ENCODE measurements around the gene GABRB1. TPM values are rescaled to one million over a fixed set of nuclear protein-coding genes. Genes with fewer than 3 reads are reported as not detected.

The GABRB1 gene
- total and polyA plus RNA-seq, 2 of the 8 experiments (the other 6 are each of a cell fraction or from before 2014, with no cell fraction given) = 0.22 to 0.38 TPM

DNA sequence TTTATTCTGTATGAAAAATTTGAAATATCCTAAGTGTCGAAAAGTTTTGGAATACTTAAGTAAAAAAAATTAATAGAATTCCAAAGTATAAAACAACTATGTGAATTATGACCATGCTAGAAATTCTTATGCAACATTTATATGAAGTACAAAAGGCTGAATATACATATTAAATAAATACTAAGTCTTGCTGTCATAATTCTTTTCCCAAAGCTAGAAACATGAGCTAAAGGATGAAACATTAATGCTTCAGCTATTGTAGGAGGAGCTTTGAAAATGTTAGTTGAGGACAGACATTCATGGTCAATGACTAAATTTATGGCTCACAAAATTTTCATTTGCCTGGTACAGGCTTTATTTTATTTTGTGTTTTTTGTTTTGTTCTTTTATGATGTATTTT, 207.3 kb downstream of the GABRB1 start:
- no peaks in the 10 kb centered on the region for H3K9me3 ChIP-seq (ENCODE audit: insufficient read depth in 2 of 2, low read depth in 1 of 2, low read length in 1 of 2)
- FAIRE-seq (no peak), DNase-seq (ENCODE audit: low read depth in 1 of 2, low spot score in 2 of 2) (no peak)
- no peaks in the 10 kb centered on the region for H3K23me2 ChIP-seq (ENCODE audit: low read depth, low read length)
- H2BK120ac ChIP-seq (replicated peaks; ENCODE audit: low read depth, low read length) = no peak overlapping the region
- H2BK5ac ChIP-seq (ENCODE audit: low read depth, low read length) = no peak overlapping the region
- no peak overlapping the region for H3K4ac ChIP-seq (replicated peaks; ENCODE audit: insufficient read length, low read depth, low read length)
- no peak overlapping the region for H3K14ac ChIP-seq (ENCODE audit: insufficient read length)
- no peak overlapping the region for H3K4me3 ChIP-seq (ENCODE audit: extremely low read depth in 1 of 4, insufficient read depth in 2 of 4, low read depth in 3 of 4, low read length in 4 of 4)
- no peak overlapping the region for H3K18ac ChIP-seq (ENCODE audit: extremely low read depth, low read length)
- no peak overlapping the region for H4K91ac ChIP-seq (replicated peaks; ENCODE audit: insufficient read length, low read length)
- H4K8ac ChIP-seq (ENCODE audit: extremely low read depth, insufficient read depth, low read length) = no peak overlapping the region
- no peaks in the 10 kb centered on the region for H4K20me1 ChIP-seq (replicated peaks in 1 of 2; ENCODE audit: control insufficient read depth in 1 of 2, insufficient read depth in 2 of 2, low read length in 2 of 2)
- no peaks in the 10 kb centered on the region for H3K79me1 ChIP-seq (ENCODE audit: low read depth, low read length)
- WGBS, 2 experiments (ENCODE audit: extremely low coverage in 1 of 2, insufficient coverage in 1 of 2, insufficient read length in 1 of 2, insufficient replicate concordance in 2 of 2, low coverage in 1 of 2, low lambda C conversion rate in 2 of 2, missing lambda C conversion rate in 1 of 2) = 96% methylated on average over 1 of the region's 1 CpG; no CpG with 5 or more reads in 1 of the 2 experiments
- H3K4me1 ChIP-seq (replicated peaks in 1 of 4; ENCODE audit: control insufficient read depth in 3 of 4, insufficient read depth in 4 of 4, low read length in 3 of 4) = no peaks in the 10 kb centered on the region
- H2AFZ ChIP-seq (ENCODE audit: low read length) = no peak overlapping the region
- no peak overlapping the region for H2BK15ac ChIP-seq (ENCODE audit: low read length)
- no peak overlapping the region for H2BK12ac ChIP-seq (ENCODE audit: low read depth, low read length)
- no peaks in the 10 kb centered on the region for H3K27me3 ChIP-seq (replicated peaks in 1 of 4; ENCODE audit: control insufficient read depth in 3 of 4, extremely low read depth in 1 of 4, insufficient read depth in 3 of 4, low read length in 3 of 4)
- no peak overlapping the region for H3K9ac ChIP-seq (replicated peaks in 1 of 4; ENCODE audit: extremely low read depth in 1 of 4, low read depth in 3 of 4, low read length in 3 of 4)
- POLR2A ChIA-PET (ENCODE audit: partially characterized antibody) = no interaction called here
- TF ChIP-seq CBX8 (IDR thresholded peaks at IDR 0.05; ENCODE audit: borderline replicate concordance, low read depth, low read length) = no peak
- no peak for TF ChIP-seq RAD21 (IDR thresholded peaks at IDR 0.05 in 1 of 2, conservative IDR thresholded peaks at IDR 0.05 in 1 of 2; ENCODE audit: low read depth in 2 of 2, low read length in 2 of 2)
- TF ChIP-seq SP4 (IDR thresholded peaks at IDR 0.05; ENCODE audit: low read length) = no peak
- TF ChIP-seq TAF1 (IDR thresholded peaks at IDR 0.05; ENCODE audit: low read depth, low read length) = no peak
- no peak for TF ChIP-seq GTF2F1 (IDR thresholded peaks at IDR 0.05; ENCODE audit: borderline replicate concordance, low read depth, low read length)
- CTCF ChIA-PET (ENCODE audit: partially characterized antibody) = interaction anchor here (0.7 kb wide), 1 partner anchor 119 kb away, joined by 3 read pairs; no protein-coding TSS in a partner anchor
- H3K4me2 ChIP-seq (ENCODE audit: insufficient read depth in 1 of 2, low read depth in 2 of 2, low read length in 2 of 2) = no peak overlapping the region
- no peak overlapping the region for H3K56ac ChIP-seq (replicated peaks; ENCODE audit: insufficient read length, low read depth, low read length)
- H3K36me3 ChIP-seq (ENCODE audit: control insufficient read depth in 2 of 4, insufficient read depth in 4 of 4, low read length in 3 of 4) = no peaks in the 10 kb centered on the region
- no peak overlapping the region for H2BK20ac ChIP-seq (ENCODE audit: low read length)
- H3K27ac ChIP-seq (ENCODE audit: low read depth, low read length) = no peak overlapping the region
- H3K79me2 ChIP-seq (ENCODE audit: control insufficient read depth in 1 of 2, insufficient read depth in 2 of 2, low read length in 2 of 2) = no peaks in the 10 kb centered on the region
- no peak overlapping the region for H2AK5ac ChIP-seq (ENCODE audit: low read depth, low read length)
- no peak overlapping the region for H3K23ac ChIP-seq (ENCODE audit: insufficient read length)
- H4K5ac ChIP-seq (ENCODE audit: insufficient read length, low read depth, low read length) = no peak overlapping the region

All from H1 (cell line).